PC-3 (cell line): Measurements from ENCODE around the gene KAZN. TPM values are rescaled to one million over a fixed set of nuclear protein-coding genes. Genes with fewer than 3 reads are reported as not detected.

Experiments
- ATAC-seq: fragments of 200-7000 bp; cut with Tn5 transposase; 2 replicates; pipeline ENCODE4 v1.9.1; 2020; ENCODE audit warnings: mild to moderate bottlenecking, moderate library complexity
- BruUV-seq: library from RNA; stranded (reverse); fragments of 400-500 nt; replicated peaks from 2 replicates; lab custom pipeline; 2021; lab: Mats Ljungman, UMichigan
- CTCF ChIA-PET: fragments of 300-600 bp; sonication (Branson Sonifier 250); formaldehyde crosslinking; loops from one replicate; lab custom pipeline; 2022; ENCODE audit warnings: antibody characterized with exemption; lab: Charles Lee
- POLR2A ChIA-PET: fragments of 300-600 bp; sonication (Branson Sonifier 250); formaldehyde crosslinking; loops from one replicate; lab custom pipeline; 2022; ENCODE audit warnings: antibody characterized with exemption; ENCODE audit not compliant: unreplicated experiment; lab: Charles Lee
- DNase-seq: peaks from one replicate; pipeline ENCODE4 v3.0.0-alpha.2; 2015
- H2AFZ ChIP-seq: fragments of 300-600 bp; sonication (generic); 2 replicates; pipeline ENCODE4 v1.6.0; 2016; ENCODE audit warnings: antibody characterized with exemption, low read length
- H3F3A ChIP-seq: fragments of 300-600 bp; sonication (generic); one replicate; pipeline ENCODE4 v1.6.0; 2017; ENCODE audit warnings: antibody characterized with exemption, low read length, control low read depth, mild to moderate bottlenecking; ENCODE audit not compliant: unreplicated experiment
- H3K27ac ChIP-seq: fragments of 300-600 bp; sonication (generic); 2 replicates; pipeline ENCODE4 v1.5.1; 2016; ENCODE audit warnings: mild to moderate bottlenecking, low read length
- H3K27me3 ChIP-seq: fragments of 300-600 bp; sonication (generic); 2 replicates; pipeline ENCODE4 v1.6.1; 2016; ENCODE audit warnings: low read length, mixed read lengths
- H3K36me3 ChIP-seq: fragments of 300-600 bp; sonication (generic); 2 replicates; pipeline ENCODE4 v1.6.1; 2016; ENCODE audit warnings: low read depth, mixed run types, low read length, mixed read lengths
- H3K4me1 ChIP-seq: fragments of 300-600 bp; sonication (generic); 2 replicates; pipeline ENCODE4 v1.5.1; 2016; ENCODE audit warnings: low read length; ENCODE audit not compliant: insufficient read depth
- H3K4me2 ChIP-seq: fragments of 300-600 bp; sonication (generic); 2 replicates; pipeline ENCODE4 v1.6.0; 2016; ENCODE audit warnings: low read length
- H3K4me3 ChIP-seq: fragments of 300-600 bp; sonication (generic); 2 replicates; pipeline ENCODE4 v1.5.1; 2016; ENCODE audit warnings: mild to moderate bottlenecking, low read length, mixed read lengths
- H3K79me2 ChIP-seq: fragments of 300-600 bp; sonication (generic); 2 replicates; pipeline ENCODE4 v1.6.1; 2017; ENCODE audit warnings: low read length, mixed read lengths
- H3K9ac ChIP-seq: fragments of 300-600 bp; sonication (generic); 2 replicates; pipeline ENCODE4 v1.6.0; 2016; ENCODE audit warnings: mild to moderate bottlenecking, low read length
- H3K9me2 ChIP-seq: fragments of 300-600 bp; sonication (generic); replicated peaks from 2 replicates; pipeline ENCODE4 v1.6.1; 2016; ENCODE audit warnings: mixed run types, low read length, mixed read lengths
- H3K9me3 ChIP-seq: fragments of 300-600 bp; sonication (generic); 2 replicates; pipeline ENCODE4 v1.6.1; 2016; ENCODE audit warnings: low read length, mixed read lengths
- H4K20me1 ChIP-seq: fragments of 300-600 bp; sonication (generic); 2 replicates; pipeline ENCODE4 v1.6.1; 2016; ENCODE audit warnings: low read length, mixed read lengths
- CTCF ChIP-seq: fragments of 300-600 bp; sonication (generic); conservative IDR thresholded peaks from 2 replicates; pipeline ENCODE4 v1.5.1; 2017; ENCODE audit warnings: antibody characterized with exemption, low read depth, mild to moderate bottlenecking, low read length
- EZH2 ChIP-seq: fragments of 300-600 bp; sonication (generic); IDR thresholded peaks from one replicate; pipeline ENCODE4 v1.6.1; 2017; ENCODE audit warnings: antibody characterized with exemption, mild to moderate bottlenecking, low read length; ENCODE audit not compliant: unreplicated experiment
- EZH2phosphoT487 ChIP-seq: fragments of 300-600 bp; sonication (generic); IDR thresholded peaks from 2 replicates; pipeline ENCODE4 v1.6.1; 2018; ENCODE audit warnings: mild to moderate bottlenecking, antibody characterized with exemption, low read length, borderline replicate concordance
- intact Hi-C: fragments of 100-400 bp; cut with micrococcal nuclease; formaldehyde crosslinking; loops from 2 replicates; pipeline ENCODE4 v1.9.0; 2023
- total RNA-seq: library from RNA; depleted of rRNA; stranded (reverse); fragments of >200 nt; gene quantifications from 2 replicates; pipeline ENCODE4 v1.2.3, GENCODE V29; 2014

Gene KAZN
- total RNA-seq, 1 experiment from 2014 or later = 2.0 TPM

- Histone ChIP-seq H3F3A (no peaks in the 10 kb centered on the region), H3K27ac (no peak overlapping the region), H4K20me1 (no peaks in the 10 kb centered on the region), H3K9ac (no peak overlapping the region), H3K27me3 (peaks cover 46% of the 10 kb centered on the region), H3K4me2 (no peak overlapping the region), H3K4me3 (no peak overlapping the region), H3K4me1 (peaks cover 3% of the 10 kb centered on the region; the same call in 1 of the 2 replicates), H3K79me2 (no peaks in the 10 kb centered on the region), H3K9me3 (no peaks in the 10 kb centered on the region), H3K9me2 (no peaks in the 10 kb centered on the region), H2AFZ (no peak overlapping the region), H3K36me3 (no peaks in the 10 kb centered on the region)
- DNase-seq (no peak), ATAC-seq (no peak)
- TF ChIP-seq EZH2phosphoT487 = no peak
- TF ChIP-seq CTCF = no peak
- TF ChIP-seq EZH2 = no peak
- BruUV-seq = no TSS peak
- CTCF ChIA-PET = no interaction called here
- intact Hi-C loops = no loop called here
- POLR2A ChIA-PET = no interaction called here
Measured at GRCh38 chr1:14855268-14855667, 256.8 kb downstream of the KAZN start.

- H3K9ac ChIP-seq = no peak overlapping the region
- H3K79me2 ChIP-seq = no peaks in the 10 kb centered on the region
Measured at GRCh38 chr1:14855801-14856200, 257.3 kb downstream of the KAZN start.

More at GRCh38 chr1:14855801-14856200, 257.3 kb downstream of the KAZN start:
- DNase-seq (no peak), ATAC-seq (no peak)
- no peak overlapping the region for H3K4me3 ChIP-seq
- ChIA-PET CTCF (no interaction called here), POLR2A (no interaction called here)
- H4K20me1 ChIP-seq = no peaks in the 10 kb centered on the region
- no peaks in the 10 kb centered on the region for H3K4me1 ChIP-seq
- H3K36me3 ChIP-seq = no peaks in the 10 kb centered on the region
- no peak overlapping the region for H3K27ac ChIP-seq
- no peaks in the 10 kb centered on the region for H3K9me3 ChIP-seq
- H3K27me3 ChIP-seq = peaks cover 51% of the 10 kb centered on the region
- intact Hi-C loops = no loop called here
- H2AFZ ChIP-seq = no peak overlapping the region
- no TSS peak for BruUV-seq
- TF ChIP-seq EZH2phosphoT487 (no peak), CTCF (no peak), EZH2 (no peak)
- H3F3A ChIP-seq = no peaks in the 10 kb centered on the region
- no peaks in the 10 kb centered on the region for H3K9me2 ChIP-seq
- H3K4me2 ChIP-seq = no peak overlapping the region
